H9 (cell line): ENCODE data around the gene CACNB2. TPM values are rescaled to one million over a fixed set of nuclear protein-coding genes. Genes with fewer than 3 reads are reported as not detected.

ENCODE experiments used
- DNase-seq: peaks from one replicate; pipeline ENCODE4 v3.0.0-alpha.2; 2017
- H2AFZ ChIP-seq: one replicate; pipeline ENCODE4 v1.6.1; 2013; ENCODE audit warnings: mild to moderate bottlenecking, low read length, control low read depth, moderate library complexity
- H2AK5ac ChIP-seq: 2 replicates; pipeline ENCODE4 v1.6.1; 2013; ENCODE audit warnings: low read length, control low read depth, mixed read lengths; ENCODE audit not compliant: insufficient read length
- H2BK120ac ChIP-seq: one replicate; pipeline ENCODE4 v1.6.1; 2013; ENCODE audit warnings: low read depth, mild to moderate bottlenecking, low read length, control low read depth, inconsistent platforms; ENCODE audit not compliant: poor library complexity, severe bottlenecking
- H2BK12ac ChIP-seq: 2 replicates; pipeline ENCODE4 v1.6.1; 2013; ENCODE audit warnings: low read length, control low read depth, mixed read lengths, low read depth; ENCODE audit not compliant: insufficient read length
- H2BK15ac ChIP-seq: 2 replicates; pipeline ENCODE4 v1.6.1; 2013; ENCODE audit warnings: low read depth, low read length, control low read depth
- H2BK20ac ChIP-seq: one replicate; pipeline ENCODE4 v1.6.1; 2013; ENCODE audit warnings: low read depth, mild to moderate bottlenecking, low read length, control low read depth, inconsistent platforms; ENCODE audit not compliant: poor library complexity, severe bottlenecking
- H2BK5ac ChIP-seq: 2 replicates; pipeline ENCODE4 v1.6.1; 2013; ENCODE audit warnings: low read length, control low read depth, mixed read lengths; ENCODE audit not compliant: insufficient read length
- H3K14ac ChIP-seq: 2 replicates; pipeline ENCODE4 v1.6.1; 2013; ENCODE audit warnings: low read length, control low read depth; ENCODE audit not compliant: insufficient read depth
- H3K18ac ChIP-seq: 2 replicates; pipeline ENCODE4 v1.6.1; 2013; ENCODE audit warnings: low read depth, mild to moderate bottlenecking, mixed read lengths, low read length, control low read depth; ENCODE audit not compliant: insufficient read length
- H3K23ac ChIP-seq: 2 replicates; pipeline ENCODE4 v1.6.1; 2013; ENCODE audit warnings: low read length, control low read depth, mixed read lengths, low read depth; ENCODE audit not compliant: insufficient read length
- H3K23me2 ChIP-seq: 2 replicates; pipeline ENCODE4 v1.6.1; 2013; ENCODE audit warnings: low read depth, mild to moderate bottlenecking, mixed read lengths, low read length, control low read depth; ENCODE audit not compliant: insufficient read length, poor library complexity, severe bottlenecking
- H3K27ac ChIP-seq: 2 replicates; pipeline ENCODE4 v1.5.1; 2013; ENCODE audit warnings: low read length, control low read depth, mixed read lengths, low read depth; ENCODE audit not compliant: insufficient read length
- H3K27me3 ChIP-seq: 2 replicates; pipeline ENCODE4 v1.6.1; 2013; ENCODE audit warnings: low read length, control low read depth, inconsistent platforms; ENCODE audit not compliant: insufficient read depth
- H3K4ac ChIP-seq: 2 replicates; pipeline ENCODE4 v1.6.1; 2013; ENCODE audit warnings: low read depth, mild to moderate bottlenecking, control low read depth, inconsistent platforms, low read length, moderate library complexity
- H3K4me1 ChIP-seq: 2 replicates; pipeline ENCODE4 v1.6.1; 2013; ENCODE audit warnings: low read length, control low read depth, inconsistent platforms; ENCODE audit not compliant: insufficient read depth
- H3K4me2 ChIP-seq: 2 replicates; pipeline ENCODE4 v1.6.1; 2013; ENCODE audit warnings: low read length, control low read depth, mixed read lengths; ENCODE audit not compliant: insufficient read length, insufficient read depth
- H3K56ac ChIP-seq: 2 replicates; pipeline ENCODE4 v1.6.1; 2013; ENCODE audit warnings: low read depth, mild to moderate bottlenecking, mixed read lengths, low read length, control low read depth; ENCODE audit not compliant: insufficient read length
- H3K79me1 ChIP-seq: 2 replicates; pipeline ENCODE4 v1.6.1; 2013; ENCODE audit warnings: low read depth, mild to moderate bottlenecking, moderate library complexity, low read length, control low read depth, inconsistent platforms; ENCODE audit not compliant: insufficient read depth, poor library complexity, severe bottlenecking
- H3K79me2 ChIP-seq: 2 replicates; pipeline ENCODE4 v1.6.1; 2013; ENCODE audit warnings: low read length, control low read depth, inconsistent platforms; ENCODE audit not compliant: insufficient read depth
- H3K9ac ChIP-seq: 2 replicates; pipeline ENCODE4 v1.6.1; 2013; ENCODE audit warnings: low read length, control low read depth, mixed read lengths; ENCODE audit not compliant: insufficient read length; ENCODE audit errors: extremely low read depth
- H3K9me3 ChIP-seq: one replicate; pipeline ENCODE4 v1.6.1; 2013; ENCODE audit warnings: low read depth, low read length, inconsistent platforms; ENCODE audit not compliant: control insufficient read depth
- H3T11ph ChIP-seq: one replicate; pipeline ENCODE4 v1.6.1; 2013; ENCODE audit warnings: mild to moderate bottlenecking, low read length, control low read depth, inconsistent platforms
- H4K20me1 ChIP-seq: one replicate; pipeline ENCODE4 v1.6.1; 2013; ENCODE audit not compliant: control insufficient read depth, insufficient read length, insufficient read depth
- H4K5ac ChIP-seq: 2 replicates; pipeline ENCODE4 v1.6.1; 2013; ENCODE audit warnings: low read depth, mild to moderate bottlenecking, mixed read lengths, low read length, control low read depth; ENCODE audit not compliant: insufficient read length
- H4K8ac ChIP-seq: replicated peaks from 2 replicates; pipeline ENCODE4 v1.6.1; 2013; ENCODE audit warnings: low read length, control low read depth, mixed read lengths, low read depth; ENCODE audit not compliant: insufficient read length
- H4K91ac ChIP-seq: 2 replicates; pipeline ENCODE4 v1.6.1; 2013; ENCODE audit warnings: low read depth, mild to moderate bottlenecking, moderate library complexity, mixed read lengths, low read length, control low read depth; ENCODE audit not compliant: insufficient read length
- H3K27ac Mint-ChIP-seq, 3 experiments: 2 replicates in 2 of 3; 3 replicates in 1 of 3; pipeline ENCODE4 v1.8.0; 2020 to 2021; ENCODE audit warnings: mixed read lengths in 3 of 3, mild to moderate bottlenecking in 1 of 3, moderate library complexity in 1 of 3
- H3K27me3 Mint-ChIP-seq: 2 replicates; pipeline ENCODE4 v1.8.0; 2021; ENCODE audit warnings: low read depth, mild to moderate bottlenecking, moderate library complexity, mixed read lengths
- H3K36me3 Mint-ChIP-seq, 3 experiments: 2 replicates in 2 of 3; 3 replicates in 1 of 3; pipeline ENCODE4 v1.8.0; 2020 to 2021; ENCODE audit warnings: low read depth in 3 of 3, mixed read lengths in 3 of 3; ENCODE audit not compliant: insufficient read depth in 1 of 3
- H3K4me1 Mint-ChIP-seq, 2 experiments: 2 replicates each; pipeline ENCODE4 v1.8.0; 2020; ENCODE audit warnings: mixed read lengths in 2 of 2
- H3K4me3 Mint-ChIP-seq, 2 experiments: 2 replicates in 1 of 2; 3 replicates in 1 of 2; pipeline ENCODE4 v1.8.0; 2020 to 2021; ENCODE audit warnings: mild to moderate bottlenecking in 2 of 2, mixed read lengths in 2 of 2, moderate library complexity in 1 of 2
- H3K9me3 Mint-ChIP-seq, 2 experiments: 2 replicates in 1 of 2; 3 replicates in 1 of 2; pipeline ENCODE4 v1.8.0; 2020; ENCODE audit warnings: mild to moderate bottlenecking in 2 of 2, mixed read lengths in 2 of 2, moderate library complexity in 1 of 2
- CTCF ChIP-seq: fragments of 200-600 bp; sonication (generic); conservative IDR thresholded peaks from 3 replicates; pipeline ENCODE4 v1.8.0; 2021; ENCODE audit warnings: antibody characterized with exemption, mild to moderate bottlenecking
- WGBS: extraction: QIAGEN DNeasy Blood & Tissue Kit; methylation state at CpG from one replicate; pipeline ENCODE4 v1.1.7; 2013; ENCODE audit warnings: missing lambda C conversion rate, low lambda C conversion rate, mixed read lengths; ENCODE audit not compliant: insufficient read length; ENCODE audit errors: extremely low coverage; 5-methylcytosine and 5-hydroxymethylcytosine counted together
- total RNA-seq: library from RNA; stranded (reverse); gene quantifications from 2 replicates; pipeline ENCODE4 v1.2.1, GENCODE V29; 2021

The CACNB2 gene
- total RNA-seq, 1 experiment from 2014 or later, result 2.6 TPM

GRCh38 chr10:18268005-18268404, 127.8 kb downstream of the CACNB2 start:
- no peaks in the 10 kb centered on the region for H3K9me3 ChIP-seq
- no peaks in the 10 kb centered on the region for H3K79me1 ChIP-seq
- H3K27me3 ChIP-seq, result no peaks in the 10 kb centered on the region
- no peaks in the 10 kb centered on the region for H3K4me1 ChIP-seq
- no peak for TF ChIP-seq CTCF
- H2BK5ac ChIP-seq, result no peak overlapping the region
- H3K14ac ChIP-seq, result no peak overlapping the region
- Mint-ChIP-seq H3K4me3 (no peak overlapping the region), H3K27ac (no peak overlapping the region), H3K4me1 (peaks cover 5 to 6% of the 10 kb centered on the region in 2 experiments), H3K9me3 (no peaks in the 10 kb centered on the region; a peak in 2 of 5 replicates), H3K36me3 (peaks cover 0 to 1% (median 0%) of the 10 kb centered on the region in 3 experiments; a peak in 1 of 7 replicates), H3K27me3 (no peaks in the 10 kb centered on the region)
- H3T11ph ChIP-seq, result no peak overlapping the region
- H3K4me2 ChIP-seq, result no peak overlapping the region
- no peak overlapping the region for H3K4ac ChIP-seq
- H2BK15ac ChIP-seq, result no peak overlapping the region
- no peak overlapping the region for H2AFZ ChIP-seq
- no peak overlapping the region for H4K5ac ChIP-seq
- H3K79me2 ChIP-seq, result no peaks in the 10 kb centered on the region
- no peak overlapping the region for H2BK20ac ChIP-seq
- WGBS, result no CpG with 5 or more reads among the region's 3 CpGs
- H2AK5ac ChIP-seq, result no peak overlapping the region
- no peak for DNase-seq
- no peak overlapping the region for H4K91ac ChIP-seq
- no peak overlapping the region for H3K9ac ChIP-seq
- no peak overlapping the region for H3K23ac ChIP-seq
- H4K20me1 ChIP-seq, result no peaks in the 10 kb centered on the region
- H3K56ac ChIP-seq, result no peak overlapping the region
- no peak overlapping the region for H2BK12ac ChIP-seq
- H3K18ac ChIP-seq, result no peak overlapping the region
- H2BK120ac ChIP-seq, result no peak overlapping the region
- no peak overlapping the region for H3K27ac ChIP-seq
- no peaks in the 10 kb centered on the region for H3K23me2 ChIP-seq
- no peak overlapping the region for H4K8ac ChIP-seq
